ENCODE data around the gene CLDN22.

- TF ChIP-seq, protein P1, sequence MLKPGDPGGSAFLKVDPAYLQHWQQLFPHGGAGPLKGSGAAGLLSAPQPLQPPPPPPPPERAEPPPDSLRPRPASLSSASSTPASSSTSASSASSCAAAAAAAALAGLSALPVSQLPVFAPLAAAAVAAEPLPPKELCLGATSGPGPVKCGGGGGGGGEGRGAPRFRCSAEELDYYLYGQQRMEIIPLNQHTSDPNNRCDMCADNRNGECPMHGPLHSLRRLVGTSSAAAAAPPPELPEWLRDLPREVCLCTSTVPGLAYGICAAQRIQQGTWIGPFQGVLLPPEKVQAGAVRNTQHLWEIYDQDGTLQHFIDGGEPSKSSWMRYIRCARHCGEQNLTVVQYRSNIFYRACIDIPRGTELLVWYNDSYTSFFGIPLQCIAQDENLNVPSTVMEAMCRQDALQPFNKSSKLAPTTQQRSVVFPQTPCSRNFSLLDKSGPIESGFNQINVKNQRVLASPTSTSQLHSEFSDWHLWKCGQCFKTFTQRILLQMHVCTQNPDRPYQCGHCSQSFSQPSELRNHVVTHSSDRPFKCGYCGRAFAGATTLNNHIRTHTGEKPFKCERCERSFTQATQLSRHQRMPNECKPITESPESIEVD (tag by site-specific recombination; IDR thresholded peaks at IDR 0.05): no peak
- TF ChIP-seq ZFP41 (tag by site-specific recombination; IDR thresholded peaks at IDR 0.05; ENCODE audit: borderline replicate concordance): no peak
- TF ChIP-seq, protein P2, sequence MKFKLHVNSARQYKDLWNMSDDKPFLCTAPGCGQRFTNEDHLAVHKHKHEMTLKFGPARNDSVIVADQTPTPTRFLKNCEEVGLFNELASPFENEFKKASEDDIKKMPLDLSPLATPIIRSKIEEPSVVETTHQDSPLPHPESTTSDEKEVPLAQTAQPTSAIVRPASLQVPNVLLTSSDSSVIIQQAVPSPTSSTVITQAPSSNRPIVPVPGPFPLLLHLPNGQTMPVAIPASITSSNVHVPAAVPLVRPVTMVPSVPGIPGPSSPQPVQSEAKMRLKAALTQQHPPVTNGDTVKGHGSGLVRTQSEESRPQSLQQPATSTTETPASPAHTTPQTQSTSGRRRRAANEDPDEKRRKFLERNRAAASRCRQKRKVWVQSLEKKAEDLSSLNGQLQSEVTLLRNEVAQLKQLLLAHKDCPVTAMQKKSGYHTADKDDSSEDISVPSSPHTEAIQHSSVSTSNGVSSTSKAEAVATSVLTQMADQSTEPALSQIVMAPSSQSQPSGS (tag by site-specific recombination; IDR thresholded peaks at IDR 0.05; ENCODE audit: low read depth): no peak
- TF ChIP-seq, protein P3, sequence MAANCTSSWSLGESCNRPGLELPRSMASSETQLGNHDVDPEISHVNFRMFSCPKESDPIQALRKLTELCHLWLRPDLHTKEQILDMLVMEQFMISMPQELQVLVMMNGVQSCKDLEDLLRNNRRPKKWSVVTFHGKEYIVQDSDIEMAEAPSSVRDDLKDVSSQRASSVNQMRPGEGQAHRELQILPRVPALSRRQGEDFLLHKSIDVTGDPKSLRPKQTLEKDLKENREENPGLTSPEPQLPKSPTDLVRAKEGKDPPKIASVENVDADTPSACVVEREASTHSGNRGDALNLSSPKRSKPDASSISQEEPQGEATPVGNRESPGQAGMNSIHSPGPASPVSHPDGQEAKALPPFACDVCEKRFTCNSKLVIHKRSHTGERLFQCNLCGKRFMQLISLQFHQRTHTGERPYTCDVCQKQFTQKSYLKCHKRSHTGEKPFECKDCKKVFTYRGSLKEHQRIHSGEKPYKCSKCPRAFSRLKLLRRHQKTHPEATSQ (tag by site-specific recombination; IDR thresholded peaks at IDR 0.05): no peak
- no peak for TF ChIP-seq CTCF (tag by site-specific recombination; IDR thresholded peaks at IDR 0.05)
- TF ChIP-seq ZNF704 (tag by site-specific recombination; IDR thresholded peaks at IDR 0.05): no peak
These were observed 28.1 kb upstream of the CLDN22 start for GRCh38 chr4:183348136-183348535.
